H1 (cell line): ENCODE results near the gene MCEMP1. TPM values are rescaled to one million over a fixed set of nuclear protein-coding genes. Genes with fewer than 3 reads are reported as not detected.

ENCODE experiments used
- CTCF ChIA-PET: fragments of 300-600 bp; sonication (Branson Sonifier 250); formaldehyde crosslinking; loops from one replicate; lab custom pipeline; 2021; ENCODE audit not compliant: partially characterized antibody; lab: Charles Lee
- POLR2A ChIA-PET: fragments of 300-600 bp; sonication (Branson Sonifier 250); formaldehyde crosslinking; loops from one replicate; lab custom pipeline; 2021; ENCODE audit warnings: inconsistent platforms; ENCODE audit not compliant: partially characterized antibody; lab: Charles Lee
- DNase-seq, 2 experiments: peaks; one replicate each; pipeline versions ENCODE4 v3.0.0 to v3.0.0-alpha.2; 2010 to 2022; ENCODE audit warnings: low spot score in 2 of 2, low read depth in 1 of 2, mixed read lengths in 1 of 2
- FAIRE-seq: peaks from 2 replicates; lab custom pipeline; 2011; peaks lifted over from hg19 to GRCh38; lab: Jason Lieb, UNC
- H2AFZ ChIP-seq: 2 replicates; pipeline ENCODE4 v1.8.1; 2012; ENCODE audit warnings: low read length, inconsistent platforms
- H2AK5ac ChIP-seq: 2 replicates; pipeline ENCODE4 v1.6.1; 2013; ENCODE audit warnings: low read depth, low read length
- H2BK120ac ChIP-seq: replicated peaks from 2 replicates; pipeline ENCODE3; 2013; ENCODE audit warnings: low read depth, low read length, inconsistent platforms
- H2BK12ac ChIP-seq: 2 replicates; pipeline ENCODE4 v1.6.1; 2013; ENCODE audit warnings: low read depth, low read length
- H2BK15ac ChIP-seq: 2 replicates; pipeline ENCODE4 v1.6.1; 2013; ENCODE audit warnings: low read length
- H2BK20ac ChIP-seq: 2 replicates; pipeline ENCODE4 v1.6.1; 2013; ENCODE audit warnings: low read length
- H2BK5ac ChIP-seq: 2 replicates; pipeline ENCODE4 v1.6.1; 2013; ENCODE audit warnings: low read depth, low read length
- H3K14ac ChIP-seq: 2 replicates; pipeline ENCODE4 v1.6.1; 2013; ENCODE audit warnings: inconsistent platforms; ENCODE audit not compliant: insufficient read length
- H3K18ac ChIP-seq: 2 replicates; pipeline ENCODE4 v1.6.1; 2013; ENCODE audit warnings: low read length; ENCODE audit errors: extremely low read depth
- H3K23ac ChIP-seq: 2 replicates; pipeline ENCODE4 v1.6.1; 2013; ENCODE audit warnings: inconsistent platforms; ENCODE audit not compliant: insufficient read length
- H3K23me2 ChIP-seq: 2 replicates; pipeline ENCODE4 v1.6.1; 2013; ENCODE audit warnings: low read depth, low read length
- H3K27ac ChIP-seq: 2 replicates; pipeline ENCODE4 v1.6.1; 2011; ENCODE audit warnings: low read depth, low read length, inconsistent platforms
- H3K27me3 ChIP-seq, 4 experiments: replicated peaks in 1 of 4; 1 replicate in 1 of 4; 2 replicates in 3 of 4; pipeline versions ENCODE4 v1.6.1 to v1.8.1; 2011 to 2013; ENCODE audit warnings: low read length in 3 of 4, mild to moderate bottlenecking in 3 of 4, inconsistent platforms in 2 of 4, mixed read lengths in 2 of 4, moderate library complexity in 1 of 4; ENCODE audit not compliant: control insufficient read depth in 3 of 4, insufficient read depth in 3 of 4; ENCODE audit errors: extremely low read depth in 1 of 4
- H3K36me3 ChIP-seq, 4 experiments: 2 replicates each; pipeline versions ENCODE4 v1.6.1 to v1.8.1; 2011 to 2013; ENCODE audit warnings: mild to moderate bottlenecking in 4 of 4, low read length in 3 of 4, moderate library complexity in 2 of 4, control low read depth in 1 of 4, inconsistent platforms in 1 of 4; ENCODE audit not compliant: insufficient read depth in 4 of 4, control insufficient read depth in 2 of 4
- H3K4ac ChIP-seq: replicated peaks from 2 replicates; pipeline ENCODE3; 2013; ENCODE audit warnings: low read length, low read depth, mixed read lengths, inconsistent platforms; ENCODE audit not compliant: insufficient read length
- H3K4me1 ChIP-seq, 4 experiments: replicated peaks in 1 of 4; 1 replicate in 1 of 4; 2 replicates in 3 of 4; pipeline versions ENCODE4 v1.6.1 to v1.8.1; 2011 to 2013; ENCODE audit warnings: low read length in 3 of 4, inconsistent platforms in 2 of 4, mixed read lengths in 1 of 4; ENCODE audit not compliant: insufficient read depth in 4 of 4, control insufficient read depth in 3 of 4
- H3K4me2 ChIP-seq, 2 experiments: 2 replicates each; pipeline versions ENCODE4 v1.6.1 to v1.8.1; 2011 to 2013; ENCODE audit warnings: low read depth in 2 of 2, low read length in 2 of 2, control low read depth in 1 of 2, inconsistent platforms in 1 of 2, mild to moderate bottlenecking in 1 of 2; ENCODE audit not compliant: insufficient read depth in 1 of 2
- H3K4me3 ChIP-seq, 4 experiments: fragments of 200-600, 300-600 bp in 1 of 4; sonication (generic), shearing (Covaris generic), sonication (Bioruptor Twin) in 1 of 4; 2 replicates each; pipeline versions ENCODE4 v1.5.1 to v1.8.1; 2011 to 2016; ENCODE audit warnings: low read length in 4 of 4, low read depth in 3 of 4, control low read depth in 2 of 4, inconsistent platforms in 2 of 4, mild to moderate bottlenecking in 2 of 4, mixed read lengths in 1 of 4, moderate library complexity in 1 of 4; ENCODE audit not compliant: insufficient read depth in 2 of 4; ENCODE audit errors: extremely low read depth in 1 of 4
- H3K56ac ChIP-seq: replicated peaks from 2 replicates; pipeline ENCODE3; 2013; ENCODE audit warnings: low read depth, mild to moderate bottlenecking, mixed read lengths, low read length, inconsistent platforms; ENCODE audit not compliant: insufficient read length
- H3K79me1 ChIP-seq: 2 replicates; pipeline ENCODE4 v1.6.1; 2013; ENCODE audit warnings: low read depth, low read length, control low read depth
- H3K79me2 ChIP-seq, 2 experiments: 2 replicates each; pipeline versions ENCODE4 v1.6.1 to v1.8.1; 2012 to 2013; ENCODE audit warnings: low read length in 2 of 2, mild to moderate bottlenecking in 2 of 2, inconsistent platforms in 1 of 2; ENCODE audit not compliant: insufficient read depth in 2 of 2, control insufficient read depth in 1 of 2
- H3K9ac ChIP-seq, 4 experiments: replicated peaks in 1 of 4; 1 replicate in 1 of 4; 2 replicates in 3 of 4; pipeline versions ENCODE4 v1.6.1 to v1.8.1; 2011 to 2013; ENCODE audit warnings: low read depth in 3 of 4, low read length in 3 of 4, control low read depth in 2 of 4, mild to moderate bottlenecking in 2 of 4, moderate library complexity in 2 of 4, inconsistent platforms in 1 of 4; ENCODE audit errors: extremely low read depth in 1 of 4
- H3K9me3 ChIP-seq, 2 experiments: 2 replicates each; pipeline versions ENCODE4 v1.6.1 to v1.8.1; 2012 to 2013; ENCODE audit warnings: mild to moderate bottlenecking in 2 of 2, moderate library complexity in 2 of 2, control low read depth in 1 of 2, inconsistent platforms in 1 of 2, low read depth in 1 of 2, low read length in 1 of 2, mixed read lengths in 1 of 2; ENCODE audit not compliant: insufficient read depth in 2 of 2
- H4K20me1 ChIP-seq, 2 experiments: replicated peaks in 1 of 2; 2 replicates each; pipeline versions ENCODE3 to v1.8.1; 2011 to 2013; ENCODE audit warnings: inconsistent platforms in 2 of 2, low read length in 2 of 2, mild to moderate bottlenecking in 1 of 2; ENCODE audit not compliant: insufficient read depth in 2 of 2, control insufficient read depth in 1 of 2
- H4K5ac ChIP-seq: 2 replicates; pipeline ENCODE4 v1.6.1; 2013; ENCODE audit warnings: low read length, low read depth, mixed read lengths, inconsistent platforms; ENCODE audit not compliant: insufficient read length
- H4K8ac ChIP-seq: 2 replicates; pipeline ENCODE4 v1.8.0; 2013; ENCODE audit warnings: mild to moderate bottlenecking, moderate library complexity, low read length, inconsistent platforms; ENCODE audit not compliant: insufficient read depth; ENCODE audit errors: extremely low read depth
- H4K91ac ChIP-seq: replicated peaks from 2 replicates; pipeline ENCODE3; 2013; ENCODE audit warnings: low read length, mixed read lengths, inconsistent platforms; ENCODE audit not compliant: insufficient read length
- BCL11A ChIP-seq, 2 experiments: IDR thresholded peaks; one replicate each; pipeline ENCODE4 v1.6.1; 2011; ENCODE audit warnings: low read depth in 2 of 2, low read length in 2 of 2, mild to moderate bottlenecking in 2 of 2
- CHD2 ChIP-seq: IDR thresholded peaks from 2 replicates; pipeline ENCODE4 v1.6.1; 2012; ENCODE audit warnings: low read length, improper control_type of control experiment
- EGR1 ChIP-seq: IDR thresholded peaks from 2 replicates; pipeline ENCODE4 v1.6.1; 2011; ENCODE audit warnings: low read depth, low read length, borderline replicate concordance
- EZH2 ChIP-seq: fragments of 200-600 bp; sonication (generic); IDR thresholded peaks from 2 replicates; pipeline ENCODE4 v1.7.1; 2012; ENCODE audit warnings: low read depth, mild to moderate bottlenecking, moderate library complexity, low read length, inconsistent platforms; ENCODE audit not compliant: severe bottlenecking
- JUN ChIP-seq: IDR thresholded peaks from 2 replicates; pipeline ENCODE4 v1.6.1; 2011; ENCODE audit warnings: low read depth, mild to moderate bottlenecking, improper control_type of control experiment, low read length
- MAX ChIP-seq: IDR thresholded peaks from 2 replicates; pipeline ENCODE4 v1.6.1; 2012; ENCODE audit warnings: inconsistent platforms
- NANOG ChIP-seq: IDR thresholded peaks from 2 replicates; pipeline ENCODE4 v1.6.1; 2011; ENCODE audit warnings: low read length, low read depth, mild to moderate bottlenecking, inconsistent platforms; ENCODE audit not compliant: insufficient read depth, poor library complexity, severe bottlenecking
- RAD21 ChIP-seq, 2 experiments: IDR thresholded peaks in 1 of 2; conservative IDR thresholded peaks in 1 of 2; 2 replicates each; pipeline ENCODE4 v1.6.1; 2011; ENCODE audit warnings: low read depth in 2 of 2, low read length in 2 of 2, improper control_type of control experiment in 1 of 2, inconsistent platforms in 1 of 2, mild to moderate bottlenecking in 1 of 2, moderate library complexity in 1 of 2
- RBBP5 ChIP-seq: IDR thresholded peaks from 2 replicates; pipeline ENCODE4 v1.7.1; 2012; ENCODE audit warnings: low read depth, mild to moderate bottlenecking, inconsistent platforms, low read length, moderate library complexity, borderline replicate concordance
- RXRA ChIP-seq: IDR thresholded peaks from 2 replicates; pipeline ENCODE4 v1.6.1; 2011; ENCODE audit warnings: low read depth, mild to moderate bottlenecking, low read length, moderate library complexity; ENCODE audit not compliant: insufficient read depth
- SIN3A ChIP-seq, 2 experiments: IDR thresholded peaks in 1 of 2; conservative IDR thresholded peaks in 1 of 2; 2 replicates each; pipeline ENCODE4 v1.6.1; 2011 to 2012; ENCODE audit warnings: low read length in 2 of 2, improper control_type of control experiment in 1 of 2, low read depth in 1 of 2, mild to moderate bottlenecking in 1 of 2
- SP1 ChIP-seq: IDR thresholded peaks from 2 replicates; pipeline ENCODE4 v1.6.1; 2011; ENCODE audit warnings: low read depth, low read length
- SRF ChIP-seq: IDR thresholded peaks from 2 replicates; pipeline ENCODE4 v1.6.1; 2011; ENCODE audit warnings: mild to moderate bottlenecking, low read depth, low read length, moderate library complexity
- TAF1 ChIP-seq: IDR thresholded peaks from 2 replicates; pipeline ENCODE4 v1.6.1; 2011; ENCODE audit warnings: mild to moderate bottlenecking, low read depth, low read length
- WGBS, 2 experiments: shearing (Covaris generic) in 1 of 2; methylation state at CpG; one replicate each; pipeline versions ENCODE4 v1.1.6 to v1.1.7; 2013 to 2015; ENCODE audit warnings: low lambda C conversion rate in 2 of 2, mixed read lengths in 2 of 2, inconsistent platforms in 1 of 2, low coverage in 1 of 2, missing lambda C conversion rate in 1 of 2; ENCODE audit not compliant: insufficient replicate concordance in 2 of 2, insufficient coverage in 1 of 2, insufficient read length in 1 of 2; ENCODE audit errors: extremely low coverage in 1 of 2, missing lambda C conversion rate in 1 of 2; 5-methylcytosine and 5-hydroxymethylcytosine counted together
- polyA plus RNA-seq, 7 experiments: library from polyadenylated mRNA; depleted of rRNA in 3 of 7; stranded (reverse) in 5 of 7; unstranded in 2 of 7; fragments of >200 nt in 5 of 7; fragments of 200-250 nt in 2 of 7; gene quantifications; 1 replicate in 5 of 7; 2 replicates in 1 of 7; 4 replicates in 1 of 7; pipeline versions ENCODE4 v1.2.1 to v1.2.3, GENCODE V29; 2011 to 2013; ENCODE audit warnings: missing spikeins in 2 of 7, mixed read lengths in 2 of 7
- total RNA-seq: library from RNA; stranded (reverse); fragmentation: NEBNext Ultra II Directional; extraction: Animal tissue kit (Norgen Biotek cat#: 25700); gene quantifications from 2 replicates; pipeline ENCODE4 v1.2.1, GENCODE V29; 2021

MCEMP1 gene
- total and polyA plus RNA-seq, 2 of the 8 experiments (the other 6 are each of a cell fraction or from before 2014, with no cell fraction given): not detected

GRCh38 chr19:7665076-7665475 lies 11.8 kb upstream of the MCEMP1 start:
- H3K18ac ChIP-seq: no peak overlapping the region
- H4K91ac ChIP-seq: no peak overlapping the region
- H4K5ac ChIP-seq: no peak overlapping the region
- no peaks in the 10 kb centered on the region; the same call in 1 of the 2 replicates for H3K23me2 ChIP-seq
- no peak overlapping the region for H2BK5ac ChIP-seq
- no peak overlapping the region for H3K56ac ChIP-seq
- no peak overlapping the region for H2AK5ac ChIP-seq
- H2BK12ac ChIP-seq: no peak overlapping the region
- peaks cover 0 to 12% (median 8%) of the 10 kb centered on the region in 4 experiments; a peak in 4 of 7 replicates for H3K27me3 ChIP-seq
- FAIRE-seq: no peak
- no peak for DNase-seq
- no peaks in the 10 kb centered on the region for H4K20me1 ChIP-seq
- H2BK120ac ChIP-seq: no peak overlapping the region
- no peak overlapping the region for H2BK20ac ChIP-seq
- no peaks in the 10 kb centered on the region for H3K79me1 ChIP-seq
- peaks cover 0 to 3% (median 1%) of the 10 kb centered on the region in 4 experiments; a peak in 1 of 7 replicates for H3K4me1 ChIP-seq
- H3K4me2 ChIP-seq: no peak overlapping the region
- H2BK15ac ChIP-seq: no peak overlapping the region
- H3K4me3 ChIP-seq: no peak overlapping the region
- H2AFZ ChIP-seq: no peak overlapping the region
- WGBS, 2 experiments: 83% methylated on average over 4 of the region's 4 CpGs; no CpG with 5 or more reads in 1 of the 2 experiments
- no peak overlapping the region for H3K14ac ChIP-seq
- H3K27ac ChIP-seq: no peak overlapping the region
- H3K36me3 ChIP-seq: no peaks in the 10 kb centered on the region
- H3K4ac ChIP-seq: no peak overlapping the region
- no peak overlapping the region for H3K23ac ChIP-seq
- POLR2A ChIA-PET: no interaction called here
- H3K79me2 ChIP-seq: no peaks in the 10 kb centered on the region
- H3K9me3 ChIP-seq: no peaks in the 10 kb centered on the region
- H3K9ac ChIP-seq: no peak overlapping the region
- CTCF ChIA-PET: interaction anchor here (1.3 to 2.4 kb wide), 3 partner anchors 13 to 24 kb away, joined by 4 to 10 read pairs (median 5); partner anchors contain the start of gene TRAPPC5
- H4K8ac ChIP-seq: no peak overlapping the region
- TF ChIP-seq RBBP5 (no peak), MAX (no peak), NANOG (no peak), RXRA (no peak), EZH2 (no peak), JUN (no peak), EGR1 (no peak), SP1 (no peak), RAD21 (IDR thresholded peaks at IDR 0.05 in 1 of 2, conservative IDR thresholded peaks at IDR 0.05 in 1 of 2; ENCODE audit: low read depth in 2 of 2, low read length in 2 of 2) (no peak), CHD2 (no peak), SRF (no peak), BCL11A (IDR thresholded peaks at IDR 0.05; ENCODE audit: low read depth in 2 of 2, low read length in 2 of 2) (no peak), TAF1 (no peak), SIN3A (conservative IDR thresholded peaks at IDR 0.05 in 1 of 2, IDR thresholded peaks at IDR 0.05 in 1 of 2; ENCODE audit: low read depth in 1 of 2, low read length in 2 of 2) (no peak)
